Measurements from ENCODE around the gene RGS7. TPM values are rescaled to one million over a fixed set of nuclear protein-coding genes. Genes with fewer than 3 reads are reported as not detected.
"Not testable (repeated sequence)": the region's sequence is repeated elsewhere in the genome, so short reads cannot be mapped to it uniquely, and the experiment has no call there.

The RGS7 gene
- total and polyA plus RNA-seq, 2 experiments from 2014 or later = 0.22 to 0.73 TPM

DNA sequence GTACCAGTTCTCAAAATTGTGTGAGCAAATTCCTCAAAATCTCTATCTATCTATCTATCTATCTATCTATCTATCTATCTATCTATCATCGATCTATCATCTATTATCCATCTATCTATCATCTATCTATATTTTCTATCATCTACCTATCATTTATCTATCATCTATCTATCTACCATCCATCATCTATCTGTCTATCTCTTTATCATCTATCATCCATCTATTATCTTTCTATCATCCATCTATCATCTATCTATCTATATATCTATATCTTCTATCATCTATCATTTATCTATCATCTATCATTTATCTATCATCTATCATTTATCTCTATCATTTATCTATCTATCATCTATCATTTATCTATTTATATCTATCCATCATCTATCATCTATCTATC lies 380.3 kb downstream of the RGS7 start:
- Histone ChIP-seq H3K79me2 (no peaks in the 10 kb centered on the region), H3K4me2 (no peak overlapping the region), H3K9me3 (ENCODE audit: low read depth) (no peaks in the 10 kb centered on the region), H3K36me3 (replicated peaks; ENCODE audit: insufficient read depth, low read depth) (no peaks in the 10 kb centered on the region), H2AFZ (no peak overlapping the region), H3K27me3 (no peaks in the 10 kb centered on the region), H3K27ac (no peak overlapping the region), H3K4me3 (no peak overlapping the region), H3K9me2 (replicated peaks; ENCODE audit: insufficient read depth) (no peaks in the 10 kb centered on the region), H4K20me1 (ENCODE audit: insufficient read depth, poor library complexity, severe bottlenecking) (no peaks in the 10 kb centered on the region), H3K4me1 (ENCODE audit: insufficient read depth) (no peaks in the 10 kb centered on the region)
- no peak for DNase-seq (ENCODE audit: low spot score)
- TF ChIP-seq, protein P1, sequence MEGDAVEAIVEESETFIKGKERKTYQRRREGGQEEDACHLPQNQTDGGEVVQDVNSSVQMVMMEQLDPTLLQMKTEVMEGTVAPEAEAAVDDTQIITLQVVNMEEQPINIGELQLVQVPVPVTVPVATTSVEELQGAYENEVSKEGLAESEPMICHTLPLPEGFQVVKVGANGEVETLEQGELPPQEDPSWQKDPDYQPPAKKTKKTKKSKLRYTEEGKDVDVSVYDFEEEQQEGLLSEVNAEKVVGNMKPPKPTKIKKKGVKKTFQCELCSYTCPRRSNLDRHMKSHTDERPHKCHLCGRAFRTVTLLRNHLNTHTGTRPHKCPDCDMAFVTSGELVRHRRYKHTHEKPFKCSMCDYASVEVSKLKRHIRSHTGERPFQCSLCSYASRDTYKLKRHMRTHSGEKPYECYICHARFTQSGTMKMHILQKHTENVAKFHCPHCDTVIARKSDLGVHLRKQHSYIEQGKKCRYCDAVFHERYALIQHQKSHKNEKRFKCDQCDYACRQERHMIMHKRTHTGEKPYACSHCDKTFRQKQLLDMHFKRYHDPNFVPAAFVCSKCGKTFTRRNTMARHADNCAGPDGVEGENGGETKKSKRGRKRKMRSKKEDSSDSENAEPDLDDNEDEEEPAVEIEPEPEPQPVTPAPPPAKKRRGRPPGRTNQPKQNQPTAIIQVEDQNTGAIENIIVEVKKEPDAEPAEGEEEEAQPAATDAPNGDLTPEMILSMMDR (IDR thresholded peaks at IDR 0.05; ENCODE audit: poor library complexity) = no peak
- TF ChIP-seq EZH2 (IDR thresholded peaks at IDR 0.05; ENCODE audit: borderline replicate concordance) (no peak), EZH2phosphoT487 (IDR thresholded peaks at IDR 0.05; ENCODE audit: low read depth, severe bottlenecking, unreplicated experiment) (no peak)
- WGBS (ENCODE audit: low lambda C conversion rate, missing lambda C conversion rate) = 92% methylated on average over 1 of the region's 1 CpG

DNA sequence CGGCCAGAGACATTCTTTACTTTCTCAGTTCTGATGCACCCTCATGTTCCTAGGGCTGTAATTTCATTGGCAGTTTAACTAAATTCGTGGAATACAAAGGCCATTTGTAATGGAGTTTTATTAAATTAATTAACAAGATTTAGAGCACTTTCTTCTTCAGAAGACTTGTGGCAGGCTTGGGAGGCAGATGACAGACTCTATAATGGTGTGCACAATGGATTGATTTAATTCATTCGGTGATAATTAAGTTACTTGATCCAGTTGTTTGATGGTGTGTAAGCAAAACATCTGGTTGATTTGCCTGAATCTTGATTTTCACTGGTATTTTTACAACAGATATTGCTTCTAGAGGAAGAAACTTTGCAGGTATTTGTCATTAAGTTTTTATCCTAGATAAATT lies 383.1 kb downstream of the RGS7 start:
- TF ChIP-seq, protein P1 (IDR thresholded peaks at IDR 0.05; ENCODE audit: poor library complexity) = no peak
- TF ChIP-seq EZH2 (IDR thresholded peaks at IDR 0.05; ENCODE audit: borderline replicate concordance) = no peak
- Histone ChIP-seq H3K4me3 (no peak overlapping the region), H3K27me3 (no peaks in the 10 kb centered on the region), H3K4me1 (ENCODE audit: insufficient read depth) (no peaks in the 10 kb centered on the region), H3K27ac (no peak overlapping the region), H3K9me2 (replicated peaks; ENCODE audit: insufficient read depth) (no peaks in the 10 kb centered on the region), H2AFZ (no peak overlapping the region), H3K4me2 (no peak overlapping the region), H3K9me3 (ENCODE audit: low read depth) (no peaks in the 10 kb centered on the region), H3K79me2 (no peaks in the 10 kb centered on the region), H4K20me1 (ENCODE audit: insufficient read depth, poor library complexity, severe bottlenecking) (no peaks in the 10 kb centered on the region), H3K36me3 (replicated peaks; ENCODE audit: insufficient read depth, low read depth) (no peaks in the 10 kb centered on the region)
- no peak for DNase-seq (ENCODE audit: low spot score)
- 90% methylated on average over 3 of the region's 3 CpGs for WGBS (ENCODE audit: low lambda C conversion rate, missing lambda C conversion rate)

DNA sequence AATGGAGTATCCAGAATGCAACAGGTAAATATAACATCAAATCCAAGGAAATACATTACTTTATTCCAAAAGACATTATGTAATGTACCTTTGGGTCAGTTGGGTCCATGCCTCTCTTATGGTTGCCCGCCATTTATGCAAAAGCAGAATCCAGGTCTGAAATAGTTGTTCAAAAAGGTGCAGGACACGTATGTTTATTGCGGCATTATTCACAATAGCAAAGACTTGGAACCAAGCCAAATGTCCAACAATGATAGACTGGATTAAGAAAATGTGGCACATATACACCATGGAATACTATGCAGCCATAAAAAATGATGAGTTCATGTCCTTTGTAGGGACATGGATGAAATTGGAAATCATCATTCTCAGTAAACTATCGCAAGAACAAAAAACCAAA lies 384.9 kb downstream of the RGS7 start:
- 100% methylated on average over 3 of the region's 4 CpGs for WGBS (ENCODE audit: low lambda C conversion rate, missing lambda C conversion rate)
- H2AFZ ChIP-seq; H3K79me2 ChIP-seq; H3K36me3 ChIP-seq (replicated peaks; ENCODE audit: insufficient read depth, low read depth); H3K9me3 ChIP-seq (ENCODE audit: low read depth); H3K4me3 ChIP-seq; H4K20me1 ChIP-seq (ENCODE audit: insufficient read depth, poor library complexity, severe bottlenecking); DNase-seq (ENCODE audit: low spot score); H3K27me3 ChIP-seq; H3K4me1 ChIP-seq (ENCODE audit: insufficient read depth); H3K4me2 ChIP-seq; H3K27ac ChIP-seq; H3K9me2 ChIP-seq (replicated peaks; ENCODE audit: insufficient read depth): not testable (repeated sequence)

DNA sequence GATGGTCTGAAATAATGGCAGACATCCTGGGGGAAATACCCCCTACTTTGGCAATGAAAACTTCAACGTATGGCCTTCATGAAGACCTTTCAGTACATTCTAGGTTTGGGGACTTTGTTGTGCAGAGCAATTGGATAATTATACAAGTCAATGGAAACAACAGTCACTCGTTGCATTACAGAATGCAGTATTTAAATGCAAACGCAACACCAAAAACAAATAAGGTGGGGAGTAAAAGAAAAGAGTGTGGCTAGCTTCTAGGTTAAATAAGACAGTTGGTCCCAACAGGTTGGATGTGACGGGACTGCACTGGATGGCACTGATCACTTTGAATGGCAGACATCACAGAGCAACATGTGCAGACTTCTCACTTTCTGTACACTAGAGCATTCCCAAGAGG lies 386.8 kb downstream of the RGS7 start:
- H3K9me3 ChIP-seq (ENCODE audit: low read depth) = no peaks in the 10 kb centered on the region
- H3K4me3 ChIP-seq = no peak overlapping the region
- WGBS (ENCODE audit: low lambda C conversion rate, missing lambda C conversion rate) = 66% methylated on average over 4 of the region's 4 CpGs
- no peaks in the 10 kb centered on the region for H4K20me1 ChIP-seq (ENCODE audit: insufficient read depth, poor library complexity, severe bottlenecking)
- H3K9me2 ChIP-seq (replicated peaks; ENCODE audit: insufficient read depth) = no peaks in the 10 kb centered on the region
- H3K4me1 ChIP-seq (ENCODE audit: insufficient read depth) = peaks cover 14% of the 10 kb centered on the region
- TF ChIP-seq EZH2phosphoT487 (IDR thresholded peaks at IDR 0.05; ENCODE audit: low read depth, severe bottlenecking, unreplicated experiment) (no peak), EZH2 (IDR thresholded peaks at IDR 0.05; ENCODE audit: borderline replicate concordance) (no peak)
- TF ChIP-seq, protein P1 (IDR thresholded peaks at IDR 0.05; ENCODE audit: poor library complexity) = no peak
- no peak overlapping the region for H3K27ac ChIP-seq
- no peaks in the 10 kb centered on the region for H3K27me3 ChIP-seq
- H3K79me2 ChIP-seq = no peaks in the 10 kb centered on the region
- H3K4me2 ChIP-seq = no peak overlapping the region
- no peak for DNase-seq (ENCODE audit: low spot score)
- no peak overlapping the region for H2AFZ ChIP-seq
- no peaks in the 10 kb centered on the region for H3K36me3 ChIP-seq (replicated peaks; ENCODE audit: insufficient read depth, low read depth)

All from hepatocyte (in vitro differentiated cells).